HG02588 (cell line): Measurements from ENCODE around the gene HTRA2.
"Not testable (repeated sequence)": the region's sequence is repeated elsewhere in the genome, so short reads cannot be mapped to it uniquely, and the experiment has no call there.

ENCODE experiments used
- ATAC-seq: cut with Tn5 transposase; IDR thresholded peaks from one replicate; pipeline ENCODE4 v1.9.1; 2021; ENCODE audit warnings: mild to moderate bottlenecking, moderate library complexity; ENCODE audit not compliant: unreplicated experiment

The HTRA2 gene

GRCh38 chr2:74558284-74559230 lies 28.8 kb downstream of the HTRA2 start:
- no peak for ATAC-seq

- ATAC-seq: no peak
Observed at GRCh38 chr2:74559912-74560311, 30.2 kb downstream of the HTRA2 start.

- no peak for ATAC-seq
Observed at GRCh38 chr2:74560591-74560990, 30.9 kb downstream of the HTRA2 start.

GRCh38 chr2:74561022-74561421 lies 31.3 kb downstream of the HTRA2 start:
- not testable (repeated sequence) for ATAC-seq

GRCh38 chr2:74562126-74562775 lies 32.5 kb downstream of the HTRA2 start:
- no peak for ATAC-seq

- ATAC-seq: no peak
Observed at GRCh38 chr2:74564222-74564621, 34.5 kb downstream of the HTRA2 start.

GRCh38 chr2:74566076-74566753 lies 36.5 kb downstream of the HTRA2 start:
- no peak for ATAC-seq

- no peak for ATAC-seq
Observed at GRCh38 chr2:74566754-74567085, 37.0 kb downstream of the HTRA2 start.

- ATAC-seq: no peak
Observed at GRCh38 chr2:74567881-74568280, 38.1 kb downstream of the HTRA2 start.

GRCh38 chr2:74569686-74570085 lies 40.0 kb downstream of the HTRA2 start:
- ATAC-seq: no peak

- ATAC-seq: peak; percentile 71
Observed at GRCh38 chr2:74571058-74571457, 41.3 kb downstream of the HTRA2 start.

GRCh38 chr2:74572178-74572925 lies 42.6 kb downstream of the HTRA2 start:
- ATAC-seq: no peak

- peak; percentile 37 for ATAC-seq
Observed at GRCh38 chr2:74573747-74574562, 44.2 kb downstream of the HTRA2 start.

GRCh38 chr2:74575320-74575719 lies 45.6 kb downstream of the HTRA2 start:
- no peak for ATAC-seq

- ATAC-seq: no peak
Observed at GRCh38 chr2:74576211-74576862, 46.6 kb downstream of the HTRA2 start.

GRCh38 chr2:74576863-74577229 lies 47.1 kb downstream of the HTRA2 start:
- no peak for ATAC-seq

- ATAC-seq: no peak
Observed at GRCh38 chr2:74577448-74577847, 47.7 kb downstream of the HTRA2 start.

- ATAC-seq: peak; percentile 58
Observed at GRCh38 chr2:74578408-74578807, 48.7 kb downstream of the HTRA2 start.

- ATAC-seq: no peak
Observed at GRCh38 chr2:74581463-74581862, 51.7 kb downstream of the HTRA2 start.

- no peak for ATAC-seq
Observed at GRCh38 chr2:74582184-74582583, 52.5 kb downstream of the HTRA2 start.
